Measurements from ENCODE around the gene ZBTB25. TPM values are rescaled to one million over a fixed set of nuclear protein-coding genes. Genes with fewer than 3 reads are reported as not detected.

The ZBTB25 gene
- total RNA-seq, 2 experiments from 2014 or later = 18.4 to 35.4 TPM

DNA sequence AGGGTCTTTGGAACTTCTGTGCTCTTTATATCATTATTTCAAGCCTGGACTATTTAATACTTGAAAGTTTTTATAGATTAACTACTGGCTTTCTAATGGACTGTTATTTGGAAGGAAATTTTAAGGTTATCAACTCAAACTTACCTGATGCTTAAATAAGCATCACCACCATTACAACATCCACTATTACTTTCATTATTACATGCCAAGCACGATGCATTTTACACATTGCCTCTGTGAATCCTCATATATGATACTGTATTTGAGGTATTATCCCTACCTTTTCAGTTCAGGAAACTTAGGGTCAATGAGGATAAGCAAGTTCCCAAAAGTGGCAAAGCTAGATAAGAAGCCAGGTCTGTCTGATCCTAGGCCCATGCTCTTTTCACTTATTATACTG, 13.3 kb upstream of the ZBTB25 start:
- Histone ChIP-seq H3K9me2 (ENCODE audit: insufficient read depth, low read length) (no peaks in the 10 kb centered on the region), H3K4me1 (ENCODE audit: insufficient read depth, low read length, poor library complexity, severe bottlenecking) (no peaks in the 10 kb centered on the region), H4K20me1 (ENCODE audit: insufficient read depth, low read length) (peaks cover 22% of the 10 kb centered on the region), H3K36me3 (ENCODE audit: insufficient read depth, low read length) (peaks cover 26% of the 10 kb centered on the region), H2AFZ (ENCODE audit: low read length) (no peak overlapping the region), H3K9me3 (ENCODE audit: low read length) (no peaks in the 10 kb centered on the region), H3K4me3 (ENCODE audit: low read depth, low read length, poor library complexity, severe bottlenecking) (no peak overlapping the region), H3K27ac (ENCODE audit: low read depth, low read length, poor library complexity, severe bottlenecking) (no peak overlapping the region), H3K79me2 (ENCODE audit: insufficient read depth, low read depth, low read length) (peaks cover 74% of the 10 kb centered on the region), H3K4me2 (ENCODE audit: low read length) (no peak overlapping the region)
- CTCF ChIA-PET (ENCODE audit: unreplicated experiment) = no interaction called here
- BruUV-seq (replicated peaks) = no TSS peak
- no peak for DNase-seq (ENCODE audit: low spot score)
- POLR2A ChIA-PET = interaction anchor here (0.6 kb wide), 1 partner anchor 130 kb away, joined by 3 read pairs; no protein-coding TSS in a partner anchor
- TF ChIP-seq EZH2phosphoT487 (IDR thresholded peaks at IDR 0.05; ENCODE audit: borderline replicate concordance, low read depth, low read length) = no peak
- TF ChIP-seq, protein P1, sequence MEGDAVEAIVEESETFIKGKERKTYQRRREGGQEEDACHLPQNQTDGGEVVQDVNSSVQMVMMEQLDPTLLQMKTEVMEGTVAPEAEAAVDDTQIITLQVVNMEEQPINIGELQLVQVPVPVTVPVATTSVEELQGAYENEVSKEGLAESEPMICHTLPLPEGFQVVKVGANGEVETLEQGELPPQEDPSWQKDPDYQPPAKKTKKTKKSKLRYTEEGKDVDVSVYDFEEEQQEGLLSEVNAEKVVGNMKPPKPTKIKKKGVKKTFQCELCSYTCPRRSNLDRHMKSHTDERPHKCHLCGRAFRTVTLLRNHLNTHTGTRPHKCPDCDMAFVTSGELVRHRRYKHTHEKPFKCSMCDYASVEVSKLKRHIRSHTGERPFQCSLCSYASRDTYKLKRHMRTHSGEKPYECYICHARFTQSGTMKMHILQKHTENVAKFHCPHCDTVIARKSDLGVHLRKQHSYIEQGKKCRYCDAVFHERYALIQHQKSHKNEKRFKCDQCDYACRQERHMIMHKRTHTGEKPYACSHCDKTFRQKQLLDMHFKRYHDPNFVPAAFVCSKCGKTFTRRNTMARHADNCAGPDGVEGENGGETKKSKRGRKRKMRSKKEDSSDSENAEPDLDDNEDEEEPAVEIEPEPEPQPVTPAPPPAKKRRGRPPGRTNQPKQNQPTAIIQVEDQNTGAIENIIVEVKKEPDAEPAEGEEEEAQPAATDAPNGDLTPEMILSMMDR (conservative IDR thresholded peaks at IDR 0.05; ENCODE audit: low read length) = no peak
- intact Hi-C loops (cut with micrococcal nuclease; ENCODE audit: unreplicated experiment) = no loop called here

DNA sequence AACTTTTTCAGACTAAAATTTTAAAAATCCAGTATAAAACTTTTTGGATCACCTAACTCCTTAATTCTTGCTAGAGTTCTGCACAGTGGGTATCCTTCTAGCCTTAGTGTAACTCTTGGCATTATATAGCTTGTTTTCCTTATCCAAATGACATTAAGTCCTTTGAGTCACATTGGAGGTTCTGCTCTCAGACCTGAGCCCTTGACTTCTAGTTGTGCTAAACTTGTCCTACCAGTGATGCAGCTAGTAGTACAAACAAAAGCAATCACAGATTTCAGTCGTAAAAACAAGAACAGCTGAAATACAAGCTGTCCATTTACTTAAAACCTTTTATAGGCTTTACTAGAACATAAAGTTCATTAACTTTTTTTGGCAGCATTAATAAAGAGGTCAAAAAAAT, 11.4 kb upstream of the ZBTB25 start:
- peaks cover 25% of the 10 kb centered on the region for H4K20me1 ChIP-seq (ENCODE audit: insufficient read depth, low read length)
- H3K79me2 ChIP-seq (ENCODE audit: insufficient read depth, low read depth, low read length) = peaks cover 92% of the 10 kb centered on the region
- TF ChIP-seq EZH2phosphoT487 (IDR thresholded peaks at IDR 0.05; ENCODE audit: borderline replicate concordance, low read depth, low read length) = no peak
- TF ChIP-seq, protein P1 (conservative IDR thresholded peaks at IDR 0.05; ENCODE audit: low read length) = no peak
- no peak overlapping the region for H3K4me2 ChIP-seq (ENCODE audit: low read length)
- no peak overlapping the region for H3K27ac ChIP-seq (ENCODE audit: low read depth, low read length, poor library complexity, severe bottlenecking)
- POLR2A ChIA-PET = interaction anchor here (0.7 to 1.2 kb wide), 3 partner anchors 19 to 624 kb away, joined by 3 to 6 read pairs (median 4); no protein-coding TSS in a partner anchor
- peaks cover 17% of the 10 kb centered on the region for H3K4me1 ChIP-seq (ENCODE audit: insufficient read depth, low read length, poor library complexity, severe bottlenecking)
- CTCF ChIA-PET (ENCODE audit: unreplicated experiment) = no interaction called here
- peaks cover 22% of the 10 kb centered on the region for H3K36me3 ChIP-seq (ENCODE audit: insufficient read depth, low read length)
- H2AFZ ChIP-seq (ENCODE audit: low read length) = no peak overlapping the region
- H3K4me3 ChIP-seq (ENCODE audit: low read depth, low read length, poor library complexity, severe bottlenecking) = no peak overlapping the region
- no peak for DNase-seq (ENCODE audit: low spot score)
- intact Hi-C loops (cut with micrococcal nuclease; ENCODE audit: unreplicated experiment) = no loop called here
- no peaks in the 10 kb centered on the region for H3K9me2 ChIP-seq (ENCODE audit: insufficient read depth, low read length)
- no TSS peak for BruUV-seq (replicated peaks)
- no peaks in the 10 kb centered on the region for H3K9me3 ChIP-seq (ENCODE audit: low read length)

DNA sequence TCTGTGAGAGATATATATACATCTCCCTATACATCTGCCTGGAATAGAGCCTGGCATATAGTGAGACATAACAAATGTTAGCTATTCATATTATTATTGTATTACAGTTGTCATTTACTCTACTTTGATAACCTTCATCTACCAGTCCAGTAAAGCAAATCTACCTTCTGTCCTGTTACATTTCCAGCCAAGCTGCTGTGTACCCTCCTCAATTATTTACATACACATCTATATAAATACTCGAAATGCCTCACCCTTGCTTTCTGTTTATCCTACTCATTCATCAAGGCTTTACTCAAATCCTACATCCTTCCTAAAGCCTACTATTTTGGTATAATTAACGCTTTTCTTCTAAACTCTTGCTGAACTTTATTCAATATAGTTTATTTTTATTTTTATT, 9.6 kb upstream of the ZBTB25 start:
- H2AFZ ChIP-seq (ENCODE audit: low read length) = no peak overlapping the region
- H3K4me2 ChIP-seq (ENCODE audit: low read length) = no peak overlapping the region
- H3K4me1 ChIP-seq (ENCODE audit: insufficient read depth, low read length, poor library complexity, severe bottlenecking) = peaks cover 25% of the 10 kb centered on the region
- peaks cover 93% of the 10 kb centered on the region for H3K79me2 ChIP-seq (ENCODE audit: insufficient read depth, low read depth, low read length)
- POLR2A ChIA-PET = no interaction called here
- no peak overlapping the region for H3K4me3 ChIP-seq (ENCODE audit: low read depth, low read length, poor library complexity, severe bottlenecking)
- intact Hi-C loops (cut with micrococcal nuclease; ENCODE audit: unreplicated experiment) = no loop called here
- H3K27ac ChIP-seq (ENCODE audit: low read depth, low read length, poor library complexity, severe bottlenecking) = no peak overlapping the region
- BruUV-seq (replicated peaks) = no TSS peak
- TF ChIP-seq, protein P1 (conservative IDR thresholded peaks at IDR 0.05; ENCODE audit: low read length) = no peak
- TF ChIP-seq EZH2phosphoT487 (IDR thresholded peaks at IDR 0.05; ENCODE audit: borderline replicate concordance, low read depth, low read length) = no peak
- H4K20me1 ChIP-seq (ENCODE audit: insufficient read depth, low read length) = peaks cover 36% of the 10 kb centered on the region
- CTCF ChIA-PET (ENCODE audit: unreplicated experiment) = no interaction called here
- H3K36me3 ChIP-seq (ENCODE audit: insufficient read depth, low read length) = peaks cover 22% of the 10 kb centered on the region; the same call in 1 of the 2 replicates
- no peaks in the 10 kb centered on the region for H3K9me2 ChIP-seq (ENCODE audit: insufficient read depth, low read length)
- DNase-seq (ENCODE audit: low spot score) = no peak
- H3K9me3 ChIP-seq (ENCODE audit: low read length) = no peaks in the 10 kb centered on the region

Data from OCI-LY7 (cell line).